ENCODE data around the gene MYL11.

MYL11 gene

GRCh38 chr16:30372725-30373124, 1.9 kb upstream of the MYL11 start:
- TF ChIP-seq CTCF (IDR thresholded peaks at IDR 0.05; ENCODE audit: extremely low read depth, insufficient read depth, missing control alignments) = no peak
- in situ Hi-C loops (cut with MboI; ENCODE audit: low pct_unique_long_range_greater_than_20kb, low sequenced_read_pairs, unreplicated experiment) = no loop called here

GRCh38 chr16:30375864-30376263, 1.3 kb downstream of the MYL11 start:
- no peak for TF ChIP-seq CTCF (IDR thresholded peaks at IDR 0.05; ENCODE audit: extremely low read depth, insufficient read depth, missing control alignments)
- in situ Hi-C loops (cut with MboI; ENCODE audit: low pct_unique_long_range_greater_than_20kb, low sequenced_read_pairs, unreplicated experiment) = no loop called here
- no peak for DNase-seq (ENCODE audit: low spot score)

More at GRCh38 chr16:30372725-30373124, 1.9 kb upstream of the MYL11 start:
- DNase-seq (ENCODE audit: low spot score) = no peak

GRCh38 chr16:30376461-30376902, 1.9 kb downstream of the MYL11 start:
- in situ Hi-C loops (cut with MboI; ENCODE audit: low pct_unique_long_range_greater_than_20kb, low sequenced_read_pairs, unreplicated experiment) = no loop called here
- DNase-seq (ENCODE audit: low spot score) = no peak
- TF ChIP-seq CTCF (IDR thresholded peaks at IDR 0.05; ENCODE audit: extremely low read depth, insufficient read depth, missing control alignments) = no peak

- TF ChIP-seq CTCF (IDR thresholded peaks at IDR 0.05; ENCODE audit: extremely low read depth, insufficient read depth, missing control alignments) = no peak
- in situ Hi-C loops (cut with MboI; ENCODE audit: low pct_unique_long_range_greater_than_20kb, low sequenced_read_pairs, unreplicated experiment) = no loop called here
- no peak for DNase-seq (ENCODE audit: low spot score)
Observed at GRCh38 chr16:30377050-30377811, 2.6 kb downstream of the MYL11 start.

GRCh38 chr16:30377812-30378235, 3.2 kb downstream of the MYL11 start:
- in situ Hi-C loops (cut with MboI; ENCODE audit: low pct_unique_long_range_greater_than_20kb, low sequenced_read_pairs, unreplicated experiment) = no loop called here
- no peak for TF ChIP-seq CTCF (IDR thresholded peaks at IDR 0.05; ENCODE audit: extremely low read depth, insufficient read depth, missing control alignments)
- peak; percentile 84 for DNase-seq (ENCODE audit: low spot score)

- DNase-seq (ENCODE audit: low spot score) = peak; percentile 98
- no peak for TF ChIP-seq CTCF (IDR thresholded peaks at IDR 0.05; ENCODE audit: extremely low read depth, insufficient read depth, missing control alignments)
- in situ Hi-C loops (cut with MboI; ENCODE audit: low pct_unique_long_range_greater_than_20kb, low sequenced_read_pairs, unreplicated experiment) = no loop called here
Observed at GRCh38 chr16:30378236-30379157, 3.9 kb downstream of the MYL11 start.

Data from GM13977 (cell line).